Activated naive CD4-positive, alpha-beta T cell treated with anti-CD3 and anti-CD28 coated beads, Interleukin-2, amount 50 U/mL, for 16 hours (primary cell): ENCODE measurements around the gene ZNF331.

Experiments used
- DNase-seq: peaks from one replicate; pipeline ENCODE4 v3.0.0-alpha.2; 2020

ZNF331 gene

DNA sequence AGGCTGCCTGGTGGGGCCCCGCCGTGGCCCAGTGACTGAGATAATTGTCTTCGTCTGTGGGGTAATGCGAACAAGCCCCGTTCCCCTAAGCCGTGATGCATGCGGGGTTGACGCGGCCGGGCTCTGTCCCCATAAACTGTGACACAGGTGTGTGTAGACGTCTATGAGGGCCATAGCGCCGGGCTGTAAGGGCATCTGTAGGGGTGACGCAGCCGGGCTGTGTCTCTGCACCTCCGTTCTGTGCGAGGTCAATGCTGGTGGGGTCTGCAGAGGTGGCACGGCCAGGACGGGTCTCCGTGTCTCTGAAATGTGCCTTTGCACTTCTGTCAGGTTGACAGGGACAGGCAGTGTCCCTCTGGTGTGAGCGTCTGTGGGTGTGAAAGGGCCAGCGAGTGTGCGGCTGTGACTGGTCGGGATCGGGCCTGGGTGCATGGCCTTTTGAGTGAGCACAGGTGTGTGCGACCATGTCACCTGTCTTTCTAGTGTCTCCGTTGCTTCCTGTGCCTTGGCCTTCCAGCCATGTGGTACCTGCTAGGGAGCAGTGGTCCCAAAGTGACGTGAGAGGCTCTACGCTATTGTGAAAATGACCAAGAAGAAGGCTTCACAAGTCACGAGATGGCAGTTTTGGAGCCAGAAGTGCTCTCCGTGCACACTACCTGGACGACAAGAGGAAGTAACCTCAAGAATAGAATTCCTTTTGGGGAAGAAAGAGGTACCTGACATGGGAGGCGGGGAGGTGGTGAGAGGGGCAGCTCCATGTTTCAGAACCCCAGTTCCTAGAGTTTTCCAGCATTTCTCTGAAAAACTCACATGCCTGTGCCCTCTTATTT lies 16.4 kb upstream of the ZNF331 start:
- DNase-seq, result no peak

GRCh38 chr19:53525922-53526321 lies 12.0 kb upstream of the ZNF331 start:
- no peak for DNase-seq

- no peak for DNase-seq
Observed at GRCh38 chr19:53530622-53531021, 7.3 kb upstream of the ZNF331 start.

- no peak for DNase-seq
Observed at GRCh38 chr19:53531457-53531856, 6.5 kb upstream of the ZNF331 start.

- DNase-seq, result no peak
Observed at GRCh38 chr19:53532362-53532761, 5.6 kb upstream of the ZNF331 start.

GRCh38 chr19:53536225-53536548 lies 1.8 kb upstream of the ZNF331 start:
- no peak for DNase-seq

GRCh38 chr19:53537121-53537520 lies 824 bp upstream of the ZNF331 start:
- DNase-seq, result no peak

- no peak for DNase-seq
Observed at GRCh38 chr19:53538378-53539109, 599 bp downstream of the ZNF331 start.

DNA sequence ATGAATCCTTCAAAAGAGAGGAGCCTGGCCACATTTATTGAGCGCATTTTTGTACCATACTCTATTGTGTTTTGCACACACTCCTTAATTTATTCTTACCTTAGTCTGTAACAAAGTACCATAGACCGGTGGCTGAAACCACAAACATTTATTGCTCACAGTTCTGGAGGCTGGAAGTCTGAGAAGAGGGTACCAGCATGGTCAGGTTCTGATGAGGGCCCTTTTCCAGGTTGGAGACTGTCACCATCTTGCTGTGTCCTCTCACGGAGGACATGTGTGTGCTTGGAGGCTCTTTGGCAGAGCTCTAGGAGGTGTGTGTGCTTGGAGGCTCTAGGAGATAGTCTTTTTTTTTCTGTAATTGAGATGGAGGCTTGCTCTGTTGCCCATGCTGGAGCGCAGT lies 2.1 kb downstream of the ZNF331 start:
- no peak for DNase-seq

DNA sequence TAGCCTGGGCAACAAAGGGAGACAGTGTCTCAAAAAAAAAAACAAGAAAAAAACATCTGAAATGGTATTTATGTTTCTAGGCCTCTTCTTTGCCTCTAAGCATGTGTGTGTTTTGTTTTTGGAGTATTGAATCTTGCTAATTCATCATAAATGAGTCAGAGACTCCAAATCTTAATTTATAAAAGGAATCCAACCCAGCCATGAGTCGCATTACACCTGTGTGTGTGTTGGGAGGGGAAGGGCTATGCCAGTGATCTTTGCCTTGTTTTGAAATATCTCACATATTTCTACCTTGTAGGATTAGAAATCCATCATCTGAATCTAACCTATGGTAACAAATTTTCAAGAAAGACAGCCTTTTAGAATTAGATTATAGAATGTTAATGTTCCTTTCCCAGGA lies 4.0 kb downstream of the ZNF331 start:
- no peak for DNase-seq

GRCh38 chr19:53545271-53546065 lies 7.5 kb downstream of the ZNF331 start:
- DNase-seq, result no peak

DNA sequence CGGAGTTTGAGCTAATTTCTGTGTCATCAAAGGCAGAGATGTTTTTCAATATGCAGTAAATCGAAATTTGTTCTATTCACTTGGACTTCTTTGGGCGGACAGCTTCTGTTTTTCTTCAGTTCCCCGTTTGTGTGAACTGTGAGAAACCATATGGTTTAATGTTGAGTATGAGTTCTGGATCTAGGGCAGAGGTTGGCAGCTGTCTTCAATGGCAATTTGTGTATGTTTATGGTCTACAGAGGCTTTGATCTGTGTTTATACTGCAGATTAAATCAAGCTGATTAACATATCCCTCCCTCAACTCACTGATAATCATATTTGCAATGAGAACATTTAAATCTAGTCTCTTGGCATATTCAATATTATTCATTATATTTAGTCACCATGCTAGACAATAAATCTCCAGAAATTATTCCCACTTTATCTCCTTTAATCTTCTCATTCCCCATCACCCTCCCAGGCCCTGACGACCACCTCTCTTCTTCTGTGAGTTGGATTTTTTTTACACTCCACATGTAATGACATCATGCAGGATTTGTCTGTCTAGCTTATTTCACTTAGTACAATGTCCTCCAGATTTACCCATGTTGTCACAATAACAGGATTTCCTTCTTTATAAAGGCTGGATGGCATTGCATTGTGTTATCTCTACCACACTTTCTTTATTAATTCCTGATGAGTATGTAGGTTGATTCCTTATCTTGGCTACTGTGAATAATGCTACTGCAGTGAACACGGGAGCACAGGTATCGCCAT lies 9.0 kb downstream of the ZNF331 start:
- DNase-seq, result no peak

DNA sequence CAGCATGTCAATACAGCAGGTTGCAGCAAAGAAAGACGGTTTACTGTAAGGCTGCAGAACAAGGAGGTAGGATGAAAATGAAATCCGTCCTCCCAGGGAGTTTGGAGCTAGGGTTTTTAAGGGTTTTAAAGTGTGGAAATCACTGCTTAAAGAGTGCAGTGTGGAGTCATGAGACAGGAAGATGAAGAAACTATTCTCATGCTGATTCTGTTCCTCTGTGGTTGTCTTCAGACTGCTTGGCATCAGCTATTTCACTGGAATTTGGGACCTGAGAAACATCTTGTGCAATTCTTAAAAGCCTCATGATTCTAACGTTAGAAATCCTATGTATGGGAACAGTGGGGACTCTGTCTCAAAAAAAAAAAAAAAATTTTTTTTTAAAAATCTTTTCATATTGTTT lies 11.4 kb downstream of the ZNF331 start:
- no peak for DNase-seq

GRCh38 chr19:53552001-53552721 lies 14.2 kb downstream of the ZNF331 start:
- DNase-seq, result no peak

- DNase-seq, result no peak
Observed at GRCh38 chr19:53553156-53553555, 15.2 kb downstream of the ZNF331 start.

DNA sequence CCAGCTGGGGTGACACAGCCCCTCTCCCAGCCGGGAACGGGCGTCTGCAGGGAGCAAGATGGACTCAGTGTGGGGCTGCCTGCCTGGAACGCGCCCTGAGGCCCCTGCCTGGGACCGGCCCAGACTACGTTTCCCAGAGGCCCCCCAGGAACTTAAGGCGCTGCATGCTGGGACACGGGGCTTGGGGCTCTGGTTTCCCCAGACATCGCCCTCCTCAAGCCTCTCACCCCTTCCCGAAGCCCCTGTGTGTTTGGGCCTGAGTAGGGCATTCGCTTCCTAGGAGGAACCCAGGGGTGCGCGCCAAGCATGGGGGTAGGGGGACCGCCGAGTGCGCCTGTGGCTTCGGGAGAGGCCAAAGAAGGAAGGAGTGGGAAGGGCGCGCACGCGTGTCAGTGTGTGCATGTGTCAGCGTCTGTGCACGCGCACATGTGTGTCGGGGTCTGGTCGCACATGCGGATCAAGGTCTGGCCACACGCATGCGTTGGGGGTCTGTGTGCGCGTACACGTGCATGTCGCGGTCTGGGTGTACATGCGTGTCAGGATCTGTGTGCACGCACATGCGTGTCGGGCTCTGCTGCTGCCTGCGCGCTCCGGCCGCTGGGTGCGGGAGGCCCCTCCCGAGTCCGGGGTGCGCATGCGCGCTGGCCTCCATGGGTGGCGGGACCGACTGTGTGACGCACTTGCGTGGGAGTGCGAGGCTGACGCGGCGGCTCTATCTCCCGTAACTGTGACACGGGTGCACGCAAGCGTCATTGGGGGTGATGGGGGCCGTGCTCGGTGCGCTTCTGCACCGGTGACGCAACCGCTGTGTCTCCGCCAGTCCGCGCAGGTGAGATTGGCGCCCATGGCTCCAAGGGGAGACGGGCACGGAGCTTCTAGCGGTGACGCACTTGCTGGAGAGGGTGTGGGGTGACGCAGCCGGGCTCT lies 16.2 kb downstream of the ZNF331 start:
- peak; percentile 92 for DNase-seq

GRCh38 chr19:53554804-53555203 lies 16.9 kb downstream of the ZNF331 start:
- no peak for DNase-seq

DNA sequence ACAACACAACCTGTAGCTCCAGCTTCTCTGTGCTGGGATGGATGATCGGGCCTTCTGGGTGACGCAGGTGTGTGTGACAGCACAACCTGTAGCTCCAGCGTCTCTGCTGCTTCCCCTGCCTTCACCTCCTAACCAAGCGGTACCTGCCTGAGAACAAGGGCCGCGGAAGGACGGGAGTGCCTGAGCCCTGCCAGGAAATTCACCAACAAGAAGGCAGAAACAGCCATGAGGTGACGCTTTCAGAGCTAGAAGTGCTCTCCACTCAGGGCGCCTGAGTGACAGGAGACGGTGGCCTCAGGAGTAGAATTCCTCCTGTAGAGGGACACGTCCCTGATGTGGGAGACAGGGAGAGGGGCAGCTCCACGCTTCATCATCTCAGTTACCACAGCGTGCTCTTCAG lies 17.4 kb downstream of the ZNF331 start:
- DNase-seq, result no peak

- DNase-seq, result no peak
Observed at GRCh38 chr19:53571339-53571738, 33.4 kb downstream of the ZNF331 start.

DNA sequence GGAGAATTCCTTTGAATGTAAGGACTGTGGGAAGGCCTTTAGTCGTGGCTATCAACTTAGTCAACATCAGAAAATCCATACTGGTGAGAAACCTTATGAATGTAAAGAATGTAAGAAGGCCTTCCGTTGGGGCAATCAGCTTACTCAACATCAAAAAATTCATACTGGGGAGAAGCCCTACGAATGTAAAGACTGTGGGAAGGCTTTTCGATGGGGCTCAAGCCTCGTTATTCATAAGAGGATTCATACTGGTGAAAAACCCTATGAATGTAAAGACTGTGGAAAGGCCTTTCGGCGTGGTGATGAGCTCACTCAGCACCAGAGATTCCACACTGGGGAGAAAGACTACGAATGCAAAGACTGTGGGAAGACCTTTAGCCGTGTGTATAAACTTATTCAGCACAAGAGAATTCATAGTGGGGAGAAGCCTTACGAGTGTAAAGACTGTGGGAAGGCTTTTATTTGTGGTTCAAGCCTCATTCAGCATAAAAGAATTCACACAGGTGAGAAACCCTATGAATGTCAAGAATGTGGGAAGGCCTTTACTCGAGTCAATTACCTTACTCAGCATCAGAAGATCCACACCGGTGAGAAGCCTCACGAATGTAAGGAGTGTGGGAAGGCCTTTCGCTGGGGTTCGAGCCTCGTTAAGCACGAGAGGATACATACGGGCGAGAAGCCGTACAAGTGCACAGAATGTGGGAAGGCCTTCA lies 39.2 kb downstream of the ZNF331 start:
- no peak for DNase-seq
